HG03571 (cell line): ENCODE data around the gene KSR2.

Experiments used
- ATAC-seq: cut with Tn5 transposase; IDR thresholded peaks from one replicate; pipeline ENCODE4 v1.9.1; 2021; ENCODE audit not compliant: unreplicated experiment

Gene KSR2

GRCh38 chr12:117421987-117422386 lies 546.8 kb downstream of the KSR2 start:
- no peak for ATAC-seq

DNA sequence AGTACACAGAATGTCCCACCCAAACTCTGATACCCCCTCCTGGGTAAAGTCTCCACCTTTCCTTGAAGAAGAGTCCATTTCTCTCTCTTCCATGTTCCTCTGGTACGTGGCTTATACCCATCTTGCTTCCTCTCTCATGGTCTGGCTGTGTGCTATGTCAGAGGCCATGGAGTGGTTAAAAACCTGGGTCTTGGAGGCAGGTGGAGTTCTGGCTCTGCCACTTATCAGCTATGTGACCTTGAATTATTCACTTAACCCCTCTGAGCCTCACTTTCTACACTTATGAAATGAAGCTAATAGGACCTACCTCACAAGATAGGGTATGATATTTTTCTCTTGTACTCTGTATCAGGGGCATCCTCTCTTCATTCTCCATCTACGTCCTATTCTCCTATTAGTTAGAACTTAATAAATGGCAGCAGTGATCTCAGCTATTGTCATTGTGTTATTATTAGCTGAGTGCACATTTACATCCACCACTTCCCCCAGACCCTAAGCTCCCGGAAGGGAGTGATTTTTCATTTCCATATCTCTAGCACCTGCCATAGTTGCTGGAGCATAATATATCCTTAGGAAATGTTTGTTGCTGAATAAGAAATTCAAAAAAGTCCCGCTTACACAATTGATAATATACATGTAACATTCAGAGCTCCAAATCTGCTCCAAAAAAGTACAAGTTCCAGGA lies 547.6 kb downstream of the KSR2 start:
- ATAC-seq = no peak

DNA sequence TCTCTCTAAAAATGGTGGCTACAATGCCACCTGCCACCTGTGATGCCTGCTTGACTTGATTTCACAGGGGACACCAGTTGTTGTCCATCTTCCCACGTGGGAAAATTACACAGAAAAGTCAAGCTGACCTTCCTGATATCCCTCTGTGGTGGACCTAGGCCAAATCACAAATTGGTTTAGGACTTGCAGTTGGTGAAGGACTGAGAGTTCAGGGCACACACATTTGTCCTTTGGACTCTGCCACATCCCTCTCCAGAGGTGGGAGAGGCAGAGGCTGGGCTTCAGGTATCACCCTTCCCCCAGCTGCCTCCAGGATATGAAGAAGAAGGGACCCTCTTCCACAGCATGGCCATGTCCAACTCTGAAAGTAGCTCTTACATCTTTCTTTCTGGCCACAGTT lies 551.8 kb downstream of the KSR2 start:
- no peak for ATAC-seq

DNA sequence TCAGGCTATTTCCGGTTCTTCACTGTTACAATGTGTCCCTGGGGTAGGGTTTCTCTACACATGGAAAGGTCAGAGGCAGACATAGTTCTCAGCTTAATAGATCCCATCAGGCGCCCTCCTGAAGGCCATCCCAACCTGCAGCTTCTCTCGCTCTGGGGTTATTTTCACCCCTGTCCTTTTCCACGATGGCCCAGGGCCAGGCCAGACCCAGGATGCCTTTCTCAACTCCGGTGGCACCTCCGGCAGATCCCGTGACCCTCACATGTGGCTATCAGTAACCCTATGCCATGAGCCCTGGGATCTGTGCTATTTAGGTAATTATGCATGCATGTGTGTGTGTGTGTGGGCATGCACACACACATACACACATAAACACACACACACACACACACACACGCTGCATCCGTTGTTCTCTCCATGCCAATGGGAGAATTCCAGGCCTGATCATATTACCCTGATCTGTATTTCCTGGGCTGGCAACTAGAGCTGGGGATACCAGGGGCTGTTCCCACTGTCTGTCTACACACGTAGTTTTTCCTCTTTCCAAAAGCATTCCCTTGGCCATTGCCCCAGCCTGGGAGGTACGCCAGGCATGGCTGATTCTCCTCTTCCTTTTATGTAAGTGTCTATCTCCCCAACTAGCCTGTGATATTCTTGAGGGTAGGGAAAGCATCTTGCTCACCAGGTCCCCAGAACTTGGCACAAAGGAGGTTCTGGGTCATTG lies 556.2 kb downstream of the KSR2 start:
- ATAC-seq = no peak

DNA sequence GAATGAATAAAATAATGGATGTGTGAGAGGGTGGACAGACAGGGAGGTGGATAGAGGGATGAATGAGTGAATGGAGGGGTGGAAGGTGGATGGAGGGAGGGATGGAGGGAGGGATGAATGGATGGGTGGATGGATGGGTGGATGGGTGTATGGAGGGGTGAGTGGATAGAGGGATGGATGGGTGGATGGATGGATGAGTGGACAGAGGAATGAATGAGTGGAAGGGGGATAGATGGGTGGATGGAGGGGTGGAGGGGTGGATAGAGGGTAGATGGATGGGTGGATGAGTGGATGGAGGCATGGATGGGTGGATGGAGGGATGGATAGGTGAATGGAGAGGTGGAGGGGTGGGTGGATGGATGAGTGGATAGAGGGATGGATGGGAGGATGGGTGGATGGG lies 559.5 kb downstream of the KSR2 start:
- ATAC-seq = no peak

DNA sequence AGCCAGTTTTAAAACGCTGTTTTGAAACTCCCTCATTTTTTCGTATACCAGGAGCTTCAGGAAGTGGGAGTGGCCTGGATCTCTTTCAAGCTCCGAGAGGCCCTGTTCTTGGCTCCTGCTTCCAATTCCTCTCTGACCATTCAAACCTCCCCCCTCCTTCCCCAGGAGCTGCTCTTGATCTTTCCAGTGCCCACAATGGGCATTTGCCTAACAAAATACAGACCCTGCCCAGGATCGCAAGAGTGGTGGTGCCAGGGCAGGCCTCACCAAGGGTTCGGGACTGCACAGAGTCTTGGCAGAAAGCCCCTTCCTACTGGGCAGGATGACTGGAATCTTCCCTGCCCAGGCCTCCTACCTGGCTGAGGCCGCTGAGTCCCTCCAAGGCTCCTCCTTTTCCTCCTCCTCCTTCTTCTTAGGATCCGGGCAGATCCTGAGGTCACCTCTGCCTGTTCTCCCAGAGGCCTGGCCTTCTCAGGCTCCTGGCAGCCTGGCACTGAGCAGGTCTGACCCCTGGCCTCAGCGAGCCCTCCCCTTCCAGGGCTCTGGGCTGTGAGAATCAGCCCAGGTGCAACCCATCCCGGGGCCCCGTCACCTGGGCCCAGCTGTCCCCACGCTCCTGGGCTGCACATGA lies 560.5 kb downstream of the KSR2 start:
- no peak for ATAC-seq

GRCh38 chr12:117404940-117405339 lies 563.9 kb downstream of the KSR2 start:
- ATAC-seq = no peak

DNA sequence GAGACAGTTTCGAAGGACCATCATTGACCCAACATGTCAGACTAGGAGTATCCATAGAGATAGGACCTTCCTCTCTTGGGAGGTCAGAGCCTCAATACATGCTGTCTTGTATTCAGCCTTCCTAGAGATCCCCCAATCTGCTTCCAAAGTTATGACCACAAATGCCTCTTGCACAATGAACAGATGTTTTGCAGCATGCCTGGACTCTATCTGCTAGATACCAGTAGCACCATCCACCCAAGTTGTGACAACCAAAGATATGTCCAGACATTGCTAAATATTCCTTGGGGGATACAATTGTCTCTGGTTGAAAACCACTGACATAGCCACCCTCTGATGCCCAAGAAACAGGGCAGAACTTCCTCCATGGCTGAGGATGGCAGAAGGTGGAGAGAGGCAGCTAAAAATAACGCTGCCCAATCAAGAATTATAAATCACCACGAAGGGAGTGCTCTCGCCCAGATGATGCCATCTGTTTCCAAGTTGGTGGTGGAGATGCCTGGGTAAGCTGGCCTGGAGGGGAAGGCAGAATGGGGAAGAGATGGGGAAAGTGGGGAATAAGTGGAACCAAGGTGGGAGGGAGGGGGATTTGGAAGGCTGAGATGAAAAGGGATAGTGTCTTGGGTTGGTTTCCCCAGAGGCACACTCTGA lies 564.5 kb downstream of the KSR2 start:
- no peak for ATAC-seq

DNA sequence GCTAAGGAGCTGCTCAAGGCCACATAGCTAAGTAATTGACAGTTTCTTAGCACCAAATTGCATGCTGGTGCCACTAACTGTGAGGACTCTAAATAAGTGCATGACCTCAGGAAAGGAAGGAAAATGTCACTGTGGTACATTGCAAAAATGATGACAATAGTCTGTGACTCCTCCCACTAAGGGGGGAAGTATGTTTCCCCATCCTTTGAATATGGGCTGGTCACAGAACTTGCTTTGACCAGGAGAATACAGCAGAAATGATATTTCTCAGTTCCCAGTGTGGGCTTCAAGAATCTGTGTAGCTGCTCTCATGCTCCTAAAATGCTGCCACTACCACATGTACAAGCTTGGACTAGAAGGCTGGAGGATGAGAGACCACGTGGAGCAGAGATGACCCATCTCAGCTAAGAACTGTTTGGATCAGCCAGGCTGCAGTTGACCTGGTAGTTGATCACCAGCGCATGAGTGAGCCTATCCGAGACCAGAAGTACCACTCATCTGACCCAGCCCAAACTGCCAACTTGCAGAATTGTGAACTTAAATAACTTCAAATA lies 565.1 kb downstream of the KSR2 start:
- no peak for ATAC-seq
